ENCODE data around the gene SVOP. TPM values are rescaled to one million over a fixed set of nuclear protein-coding genes. Genes with fewer than 3 reads are reported as not detected.

Gene SVOP
- total and polyA plus RNA-seq, 2 of the 8 experiments (the other 6 are each of a cell fraction or from before 2014, with no cell fraction given): 0.06 TPM; not detected in 1

DNA sequence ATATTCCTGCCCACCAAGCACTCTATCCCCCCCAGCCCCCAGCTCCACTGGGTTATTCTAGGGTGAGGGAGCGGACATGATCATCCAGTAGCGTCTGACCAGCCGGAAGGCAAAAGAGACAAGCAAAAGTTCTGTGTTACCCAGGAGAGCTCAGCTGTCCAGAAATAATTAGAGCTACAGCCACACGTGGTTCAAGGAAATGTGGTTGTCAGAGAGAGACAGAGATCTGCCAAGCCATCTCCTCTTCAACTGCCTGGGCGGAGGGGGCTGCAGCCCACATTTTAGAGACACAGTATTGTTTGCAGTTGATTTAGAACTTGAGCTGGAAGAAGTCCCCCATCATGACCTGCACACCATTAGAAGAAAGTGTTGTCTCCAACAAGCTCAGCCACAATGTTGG lies 110.5 kb downstream of the SVOP start:
- no peak overlapping the region for H2BK5ac ChIP-seq (ENCODE audit: low read depth, low read length)
- no peaks in the 10 kb centered on the region for H3K36me3 ChIP-seq (ENCODE audit: control insufficient read depth in 2 of 4, insufficient read depth in 4 of 4, low read length in 3 of 4)
- no peak overlapping the region for H3K14ac ChIP-seq (ENCODE audit: insufficient read length)
- H3K79me2 ChIP-seq (ENCODE audit: control insufficient read depth in 1 of 2, insufficient read depth in 2 of 2, low read length in 2 of 2): no peaks in the 10 kb centered on the region
- H4K91ac ChIP-seq (replicated peaks; ENCODE audit: insufficient read length, low read length): no peak overlapping the region
- no peak overlapping the region for H3K23ac ChIP-seq (ENCODE audit: insufficient read length)
- no peak overlapping the region for H3K4me3 ChIP-seq (ENCODE audit: extremely low read depth in 1 of 4, insufficient read depth in 2 of 4, low read depth in 3 of 4, low read length in 4 of 4)
- H3K9ac ChIP-seq (replicated peaks in 1 of 4; ENCODE audit: extremely low read depth in 1 of 4, low read depth in 3 of 4, low read length in 3 of 4): no peak overlapping the region
- FAIRE-seq (no peak), DNase-seq (ENCODE audit: low read depth in 1 of 2, low spot score in 2 of 2) (no peak)
- no peaks in the 10 kb centered on the region for H3K27me3 ChIP-seq (replicated peaks in 1 of 4; ENCODE audit: control insufficient read depth in 3 of 4, extremely low read depth in 1 of 4, insufficient read depth in 3 of 4, low read length in 3 of 4)
- H3K9me3 ChIP-seq (ENCODE audit: insufficient read depth in 2 of 2, low read depth in 1 of 2, low read length in 1 of 2): no peaks in the 10 kb centered on the region
- no peak overlapping the region for H4K5ac ChIP-seq (ENCODE audit: insufficient read length, low read depth, low read length)
- no peaks in the 10 kb centered on the region for H3K79me1 ChIP-seq (ENCODE audit: low read depth, low read length)
- H3K23me2 ChIP-seq (ENCODE audit: low read depth, low read length): no peaks in the 10 kb centered on the region; the same call in 1 of the 2 replicates
- H2BK120ac ChIP-seq (replicated peaks; ENCODE audit: low read depth, low read length): no peak overlapping the region
- no peak overlapping the region for H3K56ac ChIP-seq (replicated peaks; ENCODE audit: insufficient read length, low read depth, low read length)
- ChIA-PET POLR2A (ENCODE audit: partially characterized antibody) (no interaction called here), CTCF (ENCODE audit: partially characterized antibody) (interaction anchor here (1.0 to 2.7 kb wide), 4 partner anchors 11 to 35 kb away, joined by 3 to 8 read pairs (median 4); no protein-coding TSS in a partner anchor)
- no peaks in the 10 kb centered on the region for H4K20me1 ChIP-seq (replicated peaks in 1 of 2; ENCODE audit: control insufficient read depth in 1 of 2, insufficient read depth in 2 of 2, low read length in 2 of 2)
- H2BK15ac ChIP-seq (ENCODE audit: low read length): no peak overlapping the region
- TF ChIP-seq ASH2L (IDR thresholded peaks at IDR 0.05; ENCODE audit: low read length) (no peak), GTF2F1 (IDR thresholded peaks at IDR 0.05; ENCODE audit: borderline replicate concordance, low read depth, low read length) (no peak), SP2 (IDR thresholded peaks at IDR 0.05; ENCODE audit: low read length) (no peak)
- H3K4me1 ChIP-seq (replicated peaks in 1 of 4; ENCODE audit: control insufficient read depth in 3 of 4, insufficient read depth in 4 of 4, low read length in 3 of 4): peaks cover 0 to 2% (median 0%) of the 10 kb centered on the region in 4 experiments; a peak in 2 of 7 replicates
- no peak overlapping the region for H3K27ac ChIP-seq (ENCODE audit: low read depth, low read length)
- no peak overlapping the region for H3K4me2 ChIP-seq (ENCODE audit: insufficient read depth in 1 of 2, low read depth in 2 of 2, low read length in 2 of 2)
- 82% methylated on average over 5 of the region's 5 CpGs; no CpG with 5 or more reads in 1 of the 2 experiments for WGBS, 2 experiments (ENCODE audit: extremely low coverage in 1 of 2, insufficient coverage in 1 of 2, insufficient read length in 1 of 2, insufficient replicate concordance in 2 of 2, low coverage in 1 of 2, low lambda C conversion rate in 2 of 2, missing lambda C conversion rate in 1 of 2)
- H2AK5ac ChIP-seq (ENCODE audit: low read depth, low read length): no peak overlapping the region
- H3K18ac ChIP-seq (ENCODE audit: extremely low read depth, low read length): no peak overlapping the region
- H2BK20ac ChIP-seq (ENCODE audit: low read length): no peak overlapping the region
- H3K4ac ChIP-seq (replicated peaks; ENCODE audit: insufficient read length, low read depth, low read length): no peak overlapping the region
- H2BK12ac ChIP-seq (ENCODE audit: low read depth, low read length): no peak overlapping the region
- no peak overlapping the region for H2AFZ ChIP-seq (ENCODE audit: low read length)
- no peak overlapping the region for H4K8ac ChIP-seq (ENCODE audit: extremely low read depth, insufficient read depth, low read length)
